Heart left ventricle (tissue), 16 donors: ENCODE data around the gene SRGAP1. TPM values are rescaled to one million over a fixed set of nuclear protein-coding genes. Genes with fewer than 3 reads are reported as not detected.

Source experiments
- ATAC-seq, 4 donors: fragments of 200-7000 bp; cut with Tn5 transposase; one replicate each; pipeline ENCODE4 v1.9.1; 2020 to 2022; ENCODE audit warnings: moderate library complexity in 4 of 4, mild to moderate bottlenecking in 3 of 4, moderate number of reproducible peaks in 1 of 4
- DNase-seq, 5 donors: peaks; one replicate each; pipeline ENCODE4 v3.0.0-alpha.2; 2020
- H3K27ac ChIP-seq, 12 donors: fragments of 200-600 bp; sonication (generic) in 4 of 12; one replicate each; pipeline versions ENCODE4 v1.5.0 to v1.8.0; 2016 to 2022; ENCODE audit warnings: mild to moderate bottlenecking in 2 of 12
- H3K27me3 ChIP-seq, 9 donors: fragments of 200-600 bp; sonication (generic) in 2 of 9; one replicate each; pipeline versions ENCODE4 v1.5.1 to v1.8.0; 2016 to 2022; ENCODE audit warnings: mild to moderate bottlenecking in 3 of 9
- H3K36me3 ChIP-seq, 9 donors: fragments of 200-600 bp; sonication (generic) in 2 of 9; one replicate each; pipeline versions ENCODE4 v1.5.0 to v1.8.0; 2018 to 2022; ENCODE audit warnings: mild to moderate bottlenecking in 2 of 9
- H3K4me1 ChIP-seq, 12 donors: fragments of 200-600 bp; sonication (generic) in 4 of 12; one replicate each; pipeline versions ENCODE4 v1.5.0 to v1.8.0; 2016 to 2022; ENCODE audit warnings: mild to moderate bottlenecking in 3 of 12
- H3K4me3 ChIP-seq, 12 donors: fragments of 200-600 bp; sonication (generic) in 4 of 12; one replicate each; pipeline versions ENCODE4 v1.5.0 to v1.8.0; 2017 to 2022; ENCODE audit warnings: mild to moderate bottlenecking in 9 of 12, moderate library complexity in 4 of 12
- H3K9me3 ChIP-seq, 12 donors: fragments of 200-600 bp; sonication (generic) in 4 of 12; one replicate each; pipeline versions ENCODE4 v1.5.0 to v1.8.0; 2016 to 2022; ENCODE audit warnings: mild to moderate bottlenecking in 1 of 12
- POLR2A ChIP-seq, 2 donors: fragments of 450-650 bp; IDR thresholded peaks; one replicate each; pipeline ENCODE4 v1.6.1; 2017; ENCODE audit warnings: antibody characterized with exemption in 2 of 2, mild to moderate bottlenecking in 2 of 2, moderate library complexity in 2 of 2
- WGBS, 4 donors: extraction: QIAGEN DNeasy Blood & Tissue Kit in 2 of 4; methylation state at CpG; one replicate each; pipeline versions ENCODE4 v1.1.5 to v1.1.7; 2013 to 2018; 5-methylcytosine and 5-hydroxymethylcytosine counted together
- intact Hi-C, 10 donors: fragments of 100-400 bp; cut with DNase I; formaldehyde crosslinking; loops; one replicate each; pipeline versions ENCODE4 v1.11.1 to v1.14.2; 2022
- polyA plus RNA-seq, 2 donors: library from polyadenylated mRNA; stranded (reverse); fragments of 200-250 nt; gene quantifications; one replicate each; pipeline ENCODE4 v1.2.3, GENCODE V29; 2013
- total RNA-seq, 9 donors: library from RNA; depleted of rRNA in 2 of 9; stranded (reverse); fragments of >200 nt in 2 of 9; fragmentation: NEBNext Ultra II Directional in 3 of 9; extraction: Animal tissue kit (Norgen Biotek cat#: 25700) in 3 of 9; gene quantifications; one replicate each; pipeline versions ENCODE4 v1.1.0 to v1.2.4, GENCODE V29; 2016 to 2023
- TF ChIP-seq, protein P1 (sequence below), 12 donors: fragments of 200-600 bp; sonication (generic) in 4 of 12; IDR thresholded peaks; one replicate each; pipeline versions ENCODE4 v1.5.0 to v1.8.0; 2018 to 2022; ENCODE audit warnings: antibody characterized with exemption in 12 of 12, mild to moderate bottlenecking in 5 of 12
- donor health status: ischemic (EF 13 %, LVEDD 7.1; RV severe dilation, severe dysfunction).
- donor health status: healthy with polysubstance abuse.
- donor health status: DM: no; HTN: yes; CAD: no.
- donor health status: DM: no; HTN: no; CAD: no.
- donor health status: ischemic (EF 25% LVEDD 6.9; RV normal size, moderate dysfunction).
- donor health status: ischemic (EF 25% LVEDD 5.7; RV mildly dilated, moderate dysfunction).
- donor health status: healthy.
- donor health status: DM: yes; HTN: yes; CAD: no.
- donor health status: ischemic (EF 35%, LVEDD 5.7; RV mildly dilated, moderate dysfunction).
- donor health status: nonischemic (EF 11% LVEDD 7.7; RV severe dilation, severe dysfunction).
- donor health status: DM: yes; HTN: yes; CAD: no.
- donor health status: PGD.
- donor health status: ischemic (EF 29% LVEDD 5.4; RV normal size, mild dysfunction).
- donor health status: nonischemic (EF 23%, LVEDD 6.1; RV moderate dilation, normal function).

SRGAP1 gene
- total and polyA plus RNA-seq, 11 donors = 1.3 to 10.6 (median 4.5) TPM

DNA sequence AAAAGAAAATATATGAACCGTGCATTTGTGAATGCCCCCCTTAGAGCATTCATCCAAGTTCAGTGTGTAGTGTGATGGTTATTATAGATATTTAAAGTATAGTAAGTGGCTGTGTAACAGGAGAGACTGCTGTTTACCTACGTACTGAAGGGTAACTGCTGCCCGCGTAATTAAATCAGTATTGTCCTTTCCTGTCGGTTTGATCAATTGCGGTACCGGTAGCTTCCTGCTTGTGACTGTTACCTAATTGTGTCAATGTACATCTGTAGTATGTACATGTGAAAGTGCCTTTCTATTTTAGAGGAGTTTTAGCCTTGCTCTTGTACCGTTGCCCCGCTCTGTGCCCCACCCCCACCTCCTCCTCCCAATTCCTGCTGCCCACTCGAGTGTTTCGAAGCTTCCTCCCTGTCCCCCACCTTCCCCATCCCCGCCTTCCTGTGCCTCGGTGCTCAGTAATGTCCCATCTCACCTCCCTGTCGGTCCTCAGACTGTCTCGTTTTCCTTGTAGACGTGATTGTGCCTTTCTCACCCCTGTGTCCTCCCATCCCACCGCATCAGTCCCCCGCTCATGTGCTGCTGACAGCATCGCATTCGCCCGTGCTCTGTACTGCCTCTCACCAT lies 302.6 kb downstream of the SRGAP1 start:
- DNase-seq = no peak
- TF ChIP-seq, protein P1, sequence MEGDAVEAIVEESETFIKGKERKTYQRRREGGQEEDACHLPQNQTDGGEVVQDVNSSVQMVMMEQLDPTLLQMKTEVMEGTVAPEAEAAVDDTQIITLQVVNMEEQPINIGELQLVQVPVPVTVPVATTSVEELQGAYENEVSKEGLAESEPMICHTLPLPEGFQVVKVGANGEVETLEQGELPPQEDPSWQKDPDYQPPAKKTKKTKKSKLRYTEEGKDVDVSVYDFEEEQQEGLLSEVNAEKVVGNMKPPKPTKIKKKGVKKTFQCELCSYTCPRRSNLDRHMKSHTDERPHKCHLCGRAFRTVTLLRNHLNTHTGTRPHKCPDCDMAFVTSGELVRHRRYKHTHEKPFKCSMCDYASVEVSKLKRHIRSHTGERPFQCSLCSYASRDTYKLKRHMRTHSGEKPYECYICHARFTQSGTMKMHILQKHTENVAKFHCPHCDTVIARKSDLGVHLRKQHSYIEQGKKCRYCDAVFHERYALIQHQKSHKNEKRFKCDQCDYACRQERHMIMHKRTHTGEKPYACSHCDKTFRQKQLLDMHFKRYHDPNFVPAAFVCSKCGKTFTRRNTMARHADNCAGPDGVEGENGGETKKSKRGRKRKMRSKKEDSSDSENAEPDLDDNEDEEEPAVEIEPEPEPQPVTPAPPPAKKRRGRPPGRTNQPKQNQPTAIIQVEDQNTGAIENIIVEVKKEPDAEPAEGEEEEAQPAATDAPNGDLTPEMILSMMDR (IDR thresholded peaks at IDR 0.05) = no peak
- Histone ChIP-seq H3K36me3 (peaks cover 0 to 21% (median 11%) of the 10 kb centered on the region in 9 donors), H3K27me3 (no peaks in the 10 kb centered on the region), H3K4me3 (no peak overlapping the region), H3K27ac (no peak overlapping the region), H3K9me3 (no peaks in the 10 kb centered on the region), H3K4me1 (no peaks in the 10 kb centered on the region)
- WGBS, 4 donors = 76 to 83% (median 81%) methylated on average over 21 of the region's 21 CpGs
- ATAC-seq = no peak
- intact Hi-C loops = no loop called here

DNA sequence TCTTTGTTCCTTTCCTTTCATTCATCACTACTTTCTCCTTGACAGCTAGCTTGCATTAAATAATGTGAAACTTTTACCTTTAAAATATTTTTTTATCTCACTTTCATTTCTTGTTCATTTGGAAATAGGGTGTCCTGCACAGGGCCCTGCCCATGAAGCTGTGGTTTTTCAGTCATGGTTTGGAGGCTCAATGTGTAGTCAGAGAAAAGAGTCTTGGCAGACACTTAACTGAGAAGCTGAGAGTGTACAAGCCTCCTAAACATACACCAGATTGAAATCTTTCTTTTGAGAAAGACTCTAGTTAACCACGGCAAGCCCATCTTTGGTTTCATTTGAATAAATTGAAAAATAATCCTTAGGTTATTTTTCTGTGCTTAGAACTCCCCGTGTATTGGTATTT lies 303.4 kb downstream of the SRGAP1 start:
- DNase-seq (no peak), ATAC-seq (no peak)
- Histone ChIP-seq H3K9me3 (no peaks in the 10 kb centered on the region), H3K27ac (no peak overlapping the region), H3K4me3 (no peak overlapping the region), H3K27me3 (no peaks in the 10 kb centered on the region), H3K4me1 (no peaks in the 10 kb centered on the region), H3K36me3 (peaks cover 0 to 13% (median 4%) of the 10 kb centered on the region in 9 donors)
- TF ChIP-seq, protein P1 (IDR thresholded peaks at IDR 0.05) = no peak
- TF ChIP-seq POLR2A (IDR thresholded peaks at IDR 0.05) = no peak
- intact Hi-C loops = no loop called here
- WGBS, 4 donors = 92 to 98% (median 95%) methylated on average over 2 of the region's 2 CpGs

DNA sequence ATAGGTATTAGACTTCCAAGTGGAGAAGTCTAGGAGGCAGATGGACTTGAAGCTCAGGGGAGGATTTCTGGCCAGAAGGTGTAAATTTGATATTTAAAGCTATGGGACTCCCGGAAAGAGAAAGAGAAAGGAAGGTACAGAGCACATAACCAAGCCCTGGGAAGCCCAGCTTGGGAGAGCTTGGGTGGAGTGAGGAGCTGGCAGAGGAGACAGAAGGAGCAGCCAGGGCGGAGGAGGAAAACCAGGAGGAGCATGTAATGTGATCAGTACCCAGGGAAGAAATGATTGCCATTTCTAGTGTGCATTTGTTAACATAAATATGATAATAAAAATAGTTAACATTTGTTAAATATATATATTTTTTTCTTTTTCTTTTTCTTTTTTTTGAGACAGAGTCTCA lies 310.2 kb downstream of the SRGAP1 start:
- H3K27me3 ChIP-seq = no peaks in the 10 kb centered on the region
- intact Hi-C loops = no loop called here
- no peak for ATAC-seq
- TF ChIP-seq, protein P1 (IDR thresholded peaks at IDR 0.05) = no peak
- TF ChIP-seq POLR2A (IDR thresholded peaks at IDR 0.05) = no peak
- no peaks in the 10 kb centered on the region for H3K9me3 ChIP-seq
- H3K4me1 ChIP-seq = no peaks in the 10 kb centered on the region
- 87 to 93% (median 90%) methylated on average over 2 of the region's 2 CpGs for WGBS, 4 donors
- no peak overlapping the region for H3K4me3 ChIP-seq
- DNase-seq = no peak
- H3K27ac ChIP-seq = no peak overlapping the region
- no peaks in the 10 kb centered on the region for H3K36me3 ChIP-seq

DNA sequence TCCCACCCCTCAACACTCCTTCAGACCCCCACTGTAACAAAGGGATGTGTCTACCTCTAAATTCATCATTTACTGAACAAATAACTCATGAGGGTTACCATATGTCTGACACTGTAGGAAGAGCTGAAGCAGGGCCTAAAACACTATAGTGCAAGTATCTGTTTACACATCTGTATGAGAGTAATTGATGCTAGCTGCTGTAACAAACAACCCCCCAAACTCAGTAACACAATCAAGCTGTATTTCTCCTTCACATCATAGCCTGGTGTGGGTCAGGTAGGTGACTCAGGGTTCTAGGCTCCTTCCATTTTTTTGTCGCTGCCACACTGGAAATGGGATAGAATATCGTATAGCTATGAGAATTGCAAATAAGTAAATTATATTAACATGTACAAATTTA lies 312.6 kb downstream of the SRGAP1 start:
- TF ChIP-seq, protein P1 (IDR thresholded peaks at IDR 0.05) = no peak
- no peak for TF ChIP-seq POLR2A (IDR thresholded peaks at IDR 0.05)
- 93 to 97% (median 96%) methylated on average over 2 of the region's 2 CpGs for WGBS, 4 donors
- no peak overlapping the region for H3K27ac ChIP-seq
- no peaks in the 10 kb centered on the region for H3K36me3 ChIP-seq
- ATAC-seq (no peak), DNase-seq (no peak)
- no peak overlapping the region for H3K4me3 ChIP-seq
- H3K9me3 ChIP-seq = no peaks in the 10 kb centered on the region
- no peaks in the 10 kb centered on the region for H3K27me3 ChIP-seq
- no peaks in the 10 kb centered on the region for H3K4me1 ChIP-seq
- intact Hi-C loops = no loop called here
